Tibial nerve (tissue), 4 donors: ENCODE data around the gene ITIH3. TPM values are rescaled to one million over a fixed set of nuclear protein-coding genes. Genes with fewer than 3 reads are reported as not detected.

Experiments used
- DNase-seq, 2 donors: peaks; one replicate each; pipeline ENCODE4 v3.0.0-alpha.2; 2019; ENCODE audit warnings: low spot score in 2 of 2
- H3K27ac ChIP-seq, 4 donors: fragments of 200-600 bp; sonication (generic) in 3 of 4; one replicate each; pipeline ENCODE4 v1.5.1; 2017 to 2019; ENCODE audit warnings: mild to moderate bottlenecking in 1 of 4
- H3K27me3 ChIP-seq, 2 donors: fragments of 200-600 bp; sonication (generic) in 1 of 2; one replicate each; pipeline versions ENCODE4 v1.5.1 to v1.6.0; 2017 to 2019
- H3K36me3 ChIP-seq, 3 donors: fragments of 200-600 bp; sonication (generic); one replicate each; pipeline ENCODE4 v1.5.1; 2018 to 2019
- H3K4me1 ChIP-seq, 4 donors: fragments of 200-600 bp; sonication (generic) in 3 of 4; one replicate each; pipeline ENCODE4 v1.5.1; 2017 to 2019
- H3K4me3 ChIP-seq, 4 donors: fragments of 200-600 bp; sonication (generic) in 3 of 4; one replicate each; pipeline ENCODE4 v1.5.1; 2017 to 2019; ENCODE audit warnings: mild to moderate bottlenecking in 1 of 4, moderate library complexity in 1 of 4
- H3K9me3 ChIP-seq, 4 donors: fragments of 200-600 bp; sonication (generic) in 3 of 4; one replicate each; pipeline ENCODE4 v1.5.1; 2017 to 2019
- CTCF ChIP-seq, 5 experiments: fragments of 200-600 bp in 3 of 5; fragments of 450-650 bp in 2 of 5; sonication (generic) in 3 of 5; IDR thresholded peaks; one replicate each; pipeline ENCODE4 v1.5.1; 2016 to 2019; ENCODE audit warnings: antibody characterized with exemption in 5 of 5, mild to moderate bottlenecking in 3 of 5, moderate library complexity in 2 of 5
- EP300 ChIP-seq, 2 donors: sonication (generic); formaldehyde crosslinking; IDR thresholded peaks; one replicate each; pipeline ENCODE4 v1.6.1; 2017; ENCODE audit warnings: antibody characterized with exemption in 2 of 2, mild to moderate bottlenecking in 1 of 2
- POLR2A ChIP-seq, 2 donors: fragments of 450-650 bp; IDR thresholded peaks; one replicate each; pipeline ENCODE4 v1.6.1; 2017; ENCODE audit warnings: antibody characterized with exemption in 2 of 2, mild to moderate bottlenecking in 2 of 2, moderate library complexity in 2 of 2
- WGBS, 2 donors: methylation state at CpG; one replicate each; pipeline ENCODE4 v1.1.5; 2018; 5-methylcytosine and 5-hydroxymethylcytosine counted together
- small RNA-seq: library from RNA; depleted of rRNA; stranded (forward); fragments of <200 nt; gene quantifications from one replicate; pipeline ENCODE3, GENCODE V24; 2016
- total RNA-seq, 4 donors: library from RNA; depleted of rRNA; stranded (reverse); fragments of >200 nt; gene quantifications; one replicate each; pipeline ENCODE4 v1.1.0, GENCODE V29; 2016

The ITIH3 gene
- total RNA-seq, 4 donors from 2014 or later, result 9.4 to 29.6 (median 20.1) TPM

- no peaks in the 10 kb centered on the region for H3K9me3 ChIP-seq
- no peak overlapping the region for H3K4me3 ChIP-seq
- no peak overlapping the region for H3K27ac ChIP-seq
- no peaks in the 10 kb centered on the region for H3K27me3 ChIP-seq
- WGBS, 2 donors, result 76 to 81% methylated on average over 3 of the region's 3 CpGs
- H3K36me3 ChIP-seq, result peaks cover 0 to 67% (median 5%) of the 10 kb centered on the region in 3 donors
- DNase-seq, result no peak
- TF ChIP-seq EP300 (IDR thresholded peaks at IDR 0.05) (no peak), CTCF (IDR thresholded peaks at IDR 0.05) (no peak)
- H3K4me1 ChIP-seq, result no peaks in the 10 kb centered on the region
Observed at GRCh38 chr3:52857133-52857532, 62.5 kb downstream of the ITIH3 start.

GRCh38 chr3:52857864-52858263 is 63.3 kb downstream of the ITIH3 start:
- no peaks in the 10 kb centered on the region for H3K4me1 ChIP-seq
- TF ChIP-seq EP300 (IDR thresholded peaks at IDR 0.05) (no peak), CTCF (IDR thresholded peaks at IDR 0.05) (no peak), POLR2A (IDR thresholded peaks at IDR 0.05) (no peak)
- H3K36me3 ChIP-seq, result peaks cover 0 to 66% (median 5%) of the 10 kb centered on the region in 3 donors
- no peak overlapping the region for H3K27ac ChIP-seq
- 79 to 87% methylated on average over 5 of the region's 5 CpGs for WGBS, 2 donors
- H3K9me3 ChIP-seq, result no peaks in the 10 kb centered on the region
- no peak overlapping the region for H3K4me3 ChIP-seq
- no peak for DNase-seq
- H3K27me3 ChIP-seq, result no peaks in the 10 kb centered on the region

Small RNAs within 50 kb of the gene (small RNA-seq; reads per million reads assigned to genes)
- gene MIR8064, result not detected
- not detected for gene MUSTN1

Other genes starting within 250 kb of the ITIH3 start
- 100 to 1,000 TPM in 3 of 4 donors, 10 to 100 TPM in 1; 87.0 to 123 (median 114) TPM for gene PBRM1, start 108.9 kb upstream of the ITIH3 start, total RNA-seq
- 10 to 100 TPM; 44.8 to 57.5 (median 52.6) TPM for gene GNL3, start 108.8 kb upstream of the ITIH3 start, total RNA-seq
- gene GLT8D1, start 89.0 kb upstream of the ITIH3 start, total RNA-seq, result 100 to 1,000 TPM in 1 of 4 donors, 10 to 100 TPM in 3; 44.7 to 109 (median 94.9) TPM
- 100 to 1,000 TPM in 1 of 4 donors, 10 to 100 TPM in 3; 58.8 to 123 (median 77.4) TPM for gene SPCS1, start 88.7 kb upstream of the ITIH3 start, total RNA-seq
- 10 to 100 TPM; 19.2 to 26.7 (median 20.5) TPM for gene NEK4, start 23.9 kb upstream of the ITIH3 start, total RNA-seq
- 1 to 10 TPM in 1 of 4 donors, not detected in 3; 4.1 TPM for gene ITIH1, start 17.2 kb upstream of the ITIH3 start, total RNA-seq
- 10 to 100 TPM in 2 of 4 donors, 1 to 10 TPM in 2; 5.4 to 24.9 (median 10.1) TPM for gene ITIH4, start 35.9 kb downstream of the ITIH3 start, total RNA-seq
- gene MUSTN1, start 40.2 kb downstream of the ITIH3 start, total RNA-seq, result 10 to 100 TPM; 38.5 to 77.9 (median 64.9) TPM
- 10 to 100 TPM; 35.4 to 82.3 (median 46.0) TPM for gene STIMATE, start 102.8 kb downstream of the ITIH3 start, total RNA-seq